ENCODE data around the gene ROBO1.
A peak's percentile ranks its signal among the peaks of the same experiment; 100 is the strongest.
"Not testable (repeated sequence)": the region's sequence is repeated elsewhere in the genome, so short reads cannot be mapped to it uniquely, and the experiment has no call there.

ROBO1 gene

GRCh38 chr3:79366414-79366813 lies 401.4 kb downstream of the ROBO1 start:
- DNase-seq, result no peak

DNA sequence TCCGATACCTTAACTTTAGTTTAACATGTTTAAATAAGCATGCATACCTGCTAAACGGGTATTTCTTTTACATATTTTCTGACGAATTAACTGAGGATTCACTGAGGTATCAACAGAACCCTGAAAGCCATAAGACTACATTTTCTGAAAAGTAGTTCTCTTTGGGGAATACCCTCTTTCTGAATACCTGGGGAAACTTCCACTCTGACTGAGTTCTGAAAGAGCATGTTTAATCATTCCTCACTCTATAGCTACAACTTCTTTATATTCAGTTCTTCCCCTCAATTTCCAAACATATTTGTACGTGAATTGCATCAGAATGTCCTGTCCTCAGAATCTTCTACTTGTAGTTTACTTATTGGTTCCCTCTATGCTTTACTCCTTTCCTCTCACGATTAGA lies 403.0 kb downstream of the ROBO1 start:
- no peak for DNase-seq

DNA sequence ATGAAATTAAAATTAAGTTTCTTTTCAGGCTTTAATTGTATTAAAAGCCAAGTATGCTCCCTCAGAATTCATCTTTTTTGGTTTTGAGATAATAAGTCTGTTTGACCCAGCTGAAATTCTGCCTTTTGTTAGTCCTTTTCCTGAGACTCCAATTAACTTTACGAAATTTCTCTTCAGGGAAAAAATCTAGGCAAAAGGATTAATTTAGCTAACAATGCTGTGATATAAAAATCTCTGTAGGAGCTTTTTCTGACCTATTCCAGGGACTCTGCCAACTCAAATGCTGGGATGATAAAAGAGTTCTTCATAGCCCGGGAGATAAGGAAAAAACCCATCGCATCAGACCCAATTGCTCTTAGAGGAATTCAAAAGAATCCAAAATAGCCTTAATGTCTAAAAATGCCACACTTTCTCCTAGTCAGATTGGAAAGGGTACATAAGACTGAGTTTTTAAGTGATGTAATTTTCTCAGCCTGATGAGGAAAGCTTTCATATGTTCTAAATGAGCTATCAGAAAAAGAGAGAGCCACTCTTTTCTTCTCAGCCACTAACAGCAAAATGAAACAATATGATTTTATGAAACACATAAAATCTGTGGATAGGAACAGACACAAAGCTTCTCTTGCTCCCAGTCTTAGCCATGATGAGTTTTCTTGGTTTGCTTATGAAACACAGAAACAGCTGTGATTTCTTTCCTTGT lies 405.1 kb downstream of the ROBO1 start:
- DNase-seq, result no peak

- DNase-seq, result peak; percentile 27
These were observed 405.9 kb downstream of the ROBO1 start for GRCh38 chr3:79361748-79362378.

GRCh38 chr3:79358327-79358726 lies 409.5 kb downstream of the ROBO1 start:
- DNase-seq, result no peak

- DNase-seq, result no peak
These were observed 413.6 kb downstream of the ROBO1 start for GRCh38 chr3:79354179-79354688.

DNA sequence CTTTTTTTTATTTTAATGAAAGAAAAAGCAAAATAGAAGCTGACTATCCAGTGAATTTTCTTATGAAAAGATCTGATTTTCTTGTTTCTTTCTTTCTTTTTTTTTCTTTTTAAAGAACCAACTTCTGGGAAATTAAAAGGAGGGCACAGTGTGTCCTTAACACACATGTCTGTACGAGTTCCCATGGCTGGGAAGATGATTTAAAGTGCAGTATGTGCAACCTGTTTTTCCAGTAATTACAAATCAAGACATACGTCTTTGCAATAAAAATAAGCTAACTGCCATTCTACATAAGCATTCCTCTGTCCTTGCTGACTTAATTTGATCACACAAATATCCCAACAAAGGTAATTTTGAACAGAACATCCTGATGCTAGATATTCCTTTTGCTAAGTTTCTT lies 416.1 kb downstream of the ROBO1 start:
- DNase-seq, result no peak

- no peak for DNase-seq
These were observed 422.6 kb downstream of the ROBO1 start for GRCh38 chr3:79344876-79345871.

- DNase-seq, result no peak
These were observed 425.8 kb downstream of the ROBO1 start for GRCh38 chr3:79341961-79342360.

DNA sequence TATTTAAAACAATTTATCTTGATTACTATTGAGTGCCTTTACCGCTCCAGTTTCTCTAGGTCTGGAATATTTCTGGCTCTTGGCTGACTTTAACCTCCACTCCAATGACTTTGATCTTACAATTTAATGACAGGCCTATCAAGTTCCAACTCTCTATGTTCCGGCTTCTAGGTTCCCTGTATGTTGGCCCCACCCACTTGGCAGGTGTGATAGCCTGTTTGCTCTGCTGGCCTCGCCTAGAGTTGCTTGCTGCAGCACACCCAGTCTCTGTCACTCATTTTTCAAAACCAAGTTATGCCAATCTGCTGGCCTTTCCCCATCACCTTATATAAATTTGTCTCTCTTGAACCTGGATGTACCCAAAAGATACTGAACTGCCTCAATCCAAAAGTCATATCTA lies 428.0 kb downstream of the ROBO1 start:
- DNase-seq, result no peak

- DNase-seq, result no peak
These were observed 430.0 kb downstream of the ROBO1 start for GRCh38 chr3:79337798-79338197.

- DNase-seq, result no peak
These were observed 438.6 kb downstream of the ROBO1 start for GRCh38 chr3:79329154-79329553.

GRCh38 chr3:79326642-79327041 lies 441.2 kb downstream of the ROBO1 start:
- DNase-seq, result no peak

- not testable (repeated sequence) for DNase-seq
These were observed 441.9 kb downstream of the ROBO1 start for GRCh38 chr3:79325833-79326383.

DNA sequence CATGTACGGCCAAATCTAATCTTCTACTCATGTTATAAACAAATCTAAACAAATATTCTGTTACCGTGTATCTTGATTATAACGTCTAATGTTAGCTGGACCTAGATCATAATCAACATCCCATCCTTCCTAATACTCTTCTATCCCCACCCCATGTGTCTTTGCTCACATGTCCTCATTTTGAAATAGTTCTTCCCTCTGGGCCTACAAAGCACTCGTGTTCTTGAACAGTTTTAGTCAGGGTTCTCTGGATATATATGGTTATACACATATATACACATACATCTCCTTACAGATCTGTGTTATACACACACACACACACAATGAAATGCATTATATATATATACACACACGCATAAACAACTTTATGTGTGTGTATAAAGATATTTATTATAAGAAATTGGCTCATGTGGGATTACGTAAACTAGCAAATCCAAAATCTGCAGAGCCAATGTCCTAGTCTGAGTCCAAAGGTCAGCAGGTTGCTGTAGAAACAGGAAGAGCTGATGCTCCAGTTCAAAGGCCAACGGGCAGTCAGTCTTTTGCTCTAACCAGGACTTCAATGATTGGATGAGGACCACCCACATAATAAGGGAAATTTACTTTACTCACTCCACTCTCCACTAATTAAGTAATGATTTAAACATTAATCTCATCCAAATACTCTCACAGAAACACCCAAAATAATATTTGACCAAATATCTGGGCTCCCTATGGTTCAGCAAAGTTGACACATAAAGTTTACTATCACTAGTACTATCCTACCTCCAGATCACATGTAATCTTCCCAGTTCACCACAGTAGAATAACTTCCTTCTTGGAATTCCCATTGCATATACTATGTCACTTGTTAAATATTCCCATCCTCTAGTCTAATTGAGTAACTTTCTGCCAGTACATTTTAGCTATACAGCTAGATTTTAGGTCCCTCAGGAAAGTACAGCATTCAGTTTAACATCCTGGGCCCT lies 450.0 kb downstream of the ROBO1 start:
- no peak for DNase-seq

DNA sequence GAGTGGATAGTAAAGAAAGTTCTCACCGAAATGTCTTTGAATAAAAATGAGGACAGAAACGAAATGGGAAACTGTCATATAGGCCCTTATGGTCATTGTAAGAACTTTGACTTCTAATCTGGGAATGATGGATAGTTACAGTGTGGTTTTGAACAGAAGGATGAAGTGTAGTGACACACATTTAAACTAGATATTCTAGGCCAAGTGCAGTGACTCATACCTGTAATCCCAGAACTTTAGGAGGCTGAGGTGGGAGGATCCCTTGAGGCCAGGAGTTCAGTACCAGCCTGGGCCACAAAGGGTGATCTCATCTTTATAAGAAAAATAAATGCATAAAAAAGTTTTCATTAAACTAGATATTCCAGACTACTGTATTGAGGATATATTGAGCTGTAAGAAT lies 452.8 kb downstream of the ROBO1 start:
- DNase-seq, result no peak

DNA sequence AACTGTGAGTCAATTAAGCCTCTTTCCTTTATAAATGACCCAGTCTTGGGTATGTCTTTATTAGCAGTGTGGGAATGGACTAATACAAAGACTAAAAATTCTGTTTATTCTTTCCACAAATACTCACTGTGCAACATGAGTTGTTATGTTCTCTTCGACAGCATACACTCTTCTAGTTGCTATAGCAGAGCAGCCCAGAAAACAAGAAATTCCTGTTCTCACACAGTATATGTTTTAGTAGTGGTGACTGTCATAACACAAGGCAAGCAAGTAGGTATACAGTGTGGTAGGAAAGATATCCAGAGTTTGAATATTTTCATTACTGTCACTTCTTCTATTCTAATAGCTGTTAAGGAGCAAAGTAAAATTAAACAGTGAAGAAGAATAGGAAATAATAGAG lies 453.3 kb downstream of the ROBO1 start:
- no peak for DNase-seq

GRCh38 chr3:79310016-79310415 lies 457.8 kb downstream of the ROBO1 start:
- no peak for DNase-seq

DNA sequence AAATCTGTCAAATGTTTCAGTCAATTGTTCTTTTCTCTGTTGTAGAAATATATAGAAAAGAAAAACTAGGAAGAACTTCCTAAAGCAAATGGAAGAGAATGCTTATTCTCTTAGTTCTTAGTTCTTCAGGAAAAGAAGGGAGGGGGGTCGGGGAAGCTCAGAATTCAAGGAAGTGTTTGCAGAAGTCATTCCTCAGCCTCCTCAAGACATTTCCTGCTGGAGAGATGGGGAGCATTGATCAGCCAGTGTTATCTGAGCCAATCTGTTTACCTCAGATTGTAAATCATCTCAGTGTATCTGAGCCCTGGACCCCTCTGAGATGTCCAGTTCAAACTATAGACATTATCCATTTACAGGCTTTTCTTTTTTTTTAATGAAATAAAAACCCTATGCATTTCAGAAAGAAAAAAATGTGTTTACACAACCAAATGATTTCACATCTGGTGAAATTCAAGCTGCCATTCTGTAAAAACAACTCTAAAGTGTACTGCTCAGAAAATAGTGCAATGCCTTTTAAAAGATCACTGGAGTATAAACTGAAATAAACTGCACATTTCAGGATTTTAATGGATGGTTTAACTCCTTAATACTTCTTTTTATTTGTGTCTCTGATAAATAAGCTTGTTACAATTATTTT lies 460.7 kb downstream of the ROBO1 start:
- no peak for DNase-seq

DNA sequence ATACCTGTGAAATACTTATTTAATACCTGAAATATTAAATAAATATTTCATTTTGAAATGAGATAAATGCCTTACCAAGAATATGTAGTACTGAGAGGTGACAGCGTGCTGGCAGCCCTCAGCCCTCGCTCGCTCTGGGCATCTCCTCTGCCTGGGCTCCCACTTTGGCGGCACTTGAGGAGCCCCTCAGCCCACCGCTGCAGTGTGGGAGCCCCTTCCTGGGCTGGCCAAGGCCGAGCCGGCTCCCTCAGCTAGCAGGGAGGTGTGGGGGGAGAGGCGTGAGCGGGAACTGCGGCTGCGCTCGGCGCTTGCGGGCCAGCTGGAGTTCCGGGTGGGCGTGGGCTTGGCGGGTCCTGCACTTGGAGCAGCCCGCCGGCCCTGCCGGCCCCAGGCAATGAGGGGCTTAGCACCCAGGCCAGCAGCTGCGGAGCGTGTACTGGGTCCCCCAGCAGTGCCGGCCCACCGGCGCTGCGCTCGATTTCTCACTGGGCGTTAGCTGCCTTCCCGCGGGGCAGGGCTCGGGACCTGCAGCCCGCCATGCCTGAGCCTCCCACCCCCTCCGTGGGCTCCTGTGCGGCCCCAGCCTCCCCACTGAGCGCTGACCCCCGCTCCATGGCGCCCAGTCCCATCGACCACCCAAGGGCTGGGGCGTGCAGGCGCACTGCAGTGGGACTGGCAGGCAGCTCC lies 467.7 kb downstream of the ROBO1 start:
- DNase-seq, result not testable (repeated sequence)
